Natural killer cell treated with Interleukin-12 subunit alpha and Interleukin-12 subunit beta and Interleukin-15 and Interleukin-18, amount 100 ng/mL, for 72 hours (primary cell): Measurements from ENCODE around the gene ZIC1. TPM values are rescaled to one million over a fixed set of nuclear protein-coding genes. Genes with fewer than 3 reads are reported as not detected.

Experiments used
- ATAC-seq, 2 donors: fragments of 150-1000 bp; cut with Tn5 transposase in 1 of 2; sonication (Bioruptor Pico), chemical (Tn5 transposase) in 1 of 2; 2 replicates each; pipeline ENCODE4 v1.10.0; 2021
- DNase-seq: peaks from one replicate; pipeline ENCODE4 v3.0.0; 2022; ENCODE audit warnings: low spot score
- H3K27ac Mint-ChIP-seq, 2 donors: 1 replicate in 1 of 2; 2 replicates in 1 of 2; pipeline ENCODE4 v1.8.0; 2022; ENCODE audit warnings: mixed read lengths in 2 of 2, mild to moderate bottlenecking in 1 of 2, moderate library complexity in 1 of 2
- H3K27me3 Mint-ChIP-seq, 2 donors: 1 replicate in 1 of 2; 2 replicates in 1 of 2; pipeline ENCODE4 v1.8.0; 2022; ENCODE audit warnings: mixed read lengths in 2 of 2
- H3K36me3 Mint-ChIP-seq: one replicate; pipeline ENCODE4 v1.8.0; 2022; ENCODE audit warnings: mixed read lengths
- H3K4me1 Mint-ChIP-seq, 2 donors: 1 replicate in 1 of 2; 2 replicates in 1 of 2; pipeline ENCODE4 v1.8.0; 2022; ENCODE audit warnings: low read depth in 2 of 2, mixed read lengths in 2 of 2, mild to moderate bottlenecking in 1 of 2
- H3K4me3 Mint-ChIP-seq: one replicate; pipeline ENCODE4 v1.8.0; 2022; ENCODE audit warnings: mixed read lengths
- H3K9me3 Mint-ChIP-seq: 2 replicates; pipeline ENCODE4 v1.8.0; 2022; ENCODE audit warnings: mixed read lengths
- total RNA-seq, 2 donors: library from RNA; stranded (reverse); gene quantifications; one replicate each; pipeline ENCODE4 v1.2.3, GENCODE V29; 2022

ZIC1 gene
- total RNA-seq, 2 donors from 2014 or later, result not detected

- no peak overlapping the region for H3K4me3 Mint-ChIP-seq
- no peak overlapping the region for H3K27ac Mint-ChIP-seq
- no peak for DNase-seq
- ATAC-seq, result no peak
- peaks cover 34 to 37% of the 10 kb centered on the region in 2 donors for H3K27me3 Mint-ChIP-seq
- H3K36me3 Mint-ChIP-seq, result peaks cover 10% of the 10 kb centered on the region
- H3K4me1 Mint-ChIP-seq, result peaks cover 0 to 2% of the 10 kb centered on the region in 2 donors
- H3K9me3 Mint-ChIP-seq, result peaks cover 3% of the 10 kb centered on the region
These were observed 13.7 kb downstream of the ZIC1 start for GRCh38 chr3:147422601-147423536.

- Mint-ChIP-seq H3K27me3 (peaks cover 31 to 33% of the 10 kb centered on the region in 2 donors), H3K4me3 (no peak overlapping the region), H3K27ac (no peak overlapping the region), H3K4me1 (peaks cover 0 to 2% of the 10 kb centered on the region in 2 donors), H3K9me3 (peaks cover 3% of the 10 kb centered on the region), H3K36me3 (peaks cover 7% of the 10 kb centered on the region)
- DNase-seq (no peak), ATAC-seq (no peak)
These were observed 14.3 kb downstream of the ZIC1 start for GRCh38 chr3:147423537-147423797.

GRCh38 chr3:147423798-147424580 lies 14.8 kb downstream of the ZIC1 start:
- Mint-ChIP-seq H3K4me1 (peaks cover 0 to 2% of the 10 kb centered on the region in 2 donors), H3K4me3 (no peak overlapping the region), H3K9me3 (peaks cover 3% of the 10 kb centered on the region), H3K27ac (no peak overlapping the region), H3K27me3 (peaks cover 27 to 31% of the 10 kb centered on the region in 2 donors), H3K36me3 (peaks cover 4% of the 10 kb centered on the region)
- no peak for ATAC-seq
- DNase-seq, result no peak

- Mint-ChIP-seq H3K4me3 (no peak overlapping the region), H3K27me3 (peaks cover 23 to 27% of the 10 kb centered on the region in 2 donors), H3K27ac (no peak overlapping the region), H3K4me1 (peaks cover 0 to under 1% of the 10 kb centered on the region in 2 donors), H3K9me3 (peaks cover 3% of the 10 kb centered on the region), H3K36me3 (peaks cover 4% of the 10 kb centered on the region)
- no peak for ATAC-seq
- DNase-seq, result no peak
These were observed 15.6 kb downstream of the ZIC1 start for GRCh38 chr3:147424581-147425387.

- no peak for DNase-seq
- Mint-ChIP-seq H3K27ac (no peak overlapping the region), H3K9me3 (peaks cover 3% of the 10 kb centered on the region)
These were observed 16.3 kb downstream of the ZIC1 start for GRCh38 chr3:147425388-147425850.

GRCh38 chr3:147426931-147427330 lies 17.8 kb downstream of the ZIC1 start:
- no peak overlapping the region for H3K27ac Mint-ChIP-seq
- no peak overlapping the region for H3K4me3 Mint-ChIP-seq
- peaks cover 16 to 18% of the 10 kb centered on the region in 2 donors for H3K27me3 Mint-ChIP-seq
- H3K4me1 Mint-ChIP-seq, result no peaks in the 10 kb centered on the region
- H3K36me3 Mint-ChIP-seq, result peaks cover 4% of the 10 kb centered on the region
- H3K9me3 Mint-ChIP-seq, result peaks cover 3% of the 10 kb centered on the region
- DNase-seq (no peak), ATAC-seq (no peak)

More at GRCh38 chr3:147425388-147425850, 16.3 kb downstream of the ZIC1 start:
- no peak overlapping the region for H3K4me3 Mint-ChIP-seq
- no peak for ATAC-seq
- no peaks in the 10 kb centered on the region for H3K4me1 Mint-ChIP-seq
- peaks cover 4% of the 10 kb centered on the region for H3K36me3 Mint-ChIP-seq
- H3K27me3 Mint-ChIP-seq, result peaks cover 17 to 22% of the 10 kb centered on the region in 2 donors

GRCh38 chr3:147427746-147428145 lies 18.6 kb downstream of the ZIC1 start:
- peaks cover 3% of the 10 kb centered on the region for H3K9me3 Mint-ChIP-seq
- no peak overlapping the region for H3K27ac Mint-ChIP-seq
- H3K4me3 Mint-ChIP-seq, result no peak overlapping the region
- H3K27me3 Mint-ChIP-seq, result peaks cover 8 to 10% of the 10 kb centered on the region in 2 donors
- no peaks in the 10 kb centered on the region for H3K4me1 Mint-ChIP-seq
- no peak for DNase-seq
- H3K36me3 Mint-ChIP-seq, result peaks cover 4% of the 10 kb centered on the region
- ATAC-seq, result no peak

GRCh38 chr3:147428326-147428725 lies 19.2 kb downstream of the ZIC1 start:
- Mint-ChIP-seq H3K27ac (no peak overlapping the region), H3K4me1 (no peaks in the 10 kb centered on the region), H3K4me3 (no peak overlapping the region), H3K36me3 (peaks cover 4% of the 10 kb centered on the region), H3K27me3 (peaks cover 6 to 8% of the 10 kb centered on the region in 2 donors), H3K9me3 (peaks cover 6% of the 10 kb centered on the region)
- no peak for DNase-seq
- ATAC-seq, result no peak

GRCh38 chr3:147428754-147429153 lies 19.6 kb downstream of the ZIC1 start:
- Mint-ChIP-seq H3K36me3 (peaks cover under 1% of the 10 kb centered on the region), H3K9me3 (peaks cover 7% of the 10 kb centered on the region), H3K27ac (no peak overlapping the region), H3K4me3 (no peak overlapping the region), H3K4me1 (no peaks in the 10 kb centered on the region), H3K27me3 (peaks cover 2 to 3% of the 10 kb centered on the region in 2 donors)
- ATAC-seq, result no peak
- DNase-seq, result no peak

- no peaks in the 10 kb centered on the region for H3K36me3 Mint-ChIP-seq
- no peak overlapping the region for H3K4me3 Mint-ChIP-seq
- no peaks in the 10 kb centered on the region for H3K4me1 Mint-ChIP-seq
- DNase-seq (no peak), ATAC-seq (no peak)
- peaks cover 6% of the 10 kb centered on the region for H3K9me3 Mint-ChIP-seq
- no peak overlapping the region for H3K27ac Mint-ChIP-seq
- no peaks in the 10 kb centered on the region for H3K27me3 Mint-ChIP-seq
These were observed 22.6 kb downstream of the ZIC1 start for GRCh38 chr3:147431751-147432150.

- Mint-ChIP-seq H3K4me3 (no peak overlapping the region), H3K9me3 (peaks cover 6% of the 10 kb centered on the region), H3K27me3 (no peaks in the 10 kb centered on the region), H3K36me3 (no peaks in the 10 kb centered on the region), H3K4me1 (no peaks in the 10 kb centered on the region), H3K27ac (no peak overlapping the region)
- no peak for DNase-seq
- ATAC-seq, result no peak
These were observed 38.1 kb downstream of the ZIC1 start for GRCh38 chr3:147447224-147447623.

GRCh38 chr3:147449669-147450068 lies 40.5 kb downstream of the ZIC1 start:
- no peaks in the 10 kb centered on the region for H3K36me3 Mint-ChIP-seq
- H3K27me3 Mint-ChIP-seq, result no peaks in the 10 kb centered on the region
- no peak for ATAC-seq
- no peaks in the 10 kb centered on the region for H3K4me1 Mint-ChIP-seq
- peaks cover 8% of the 10 kb centered on the region for H3K9me3 Mint-ChIP-seq
- no peak for DNase-seq
- H3K4me3 Mint-ChIP-seq, result no peak overlapping the region
- no peak overlapping the region for H3K27ac Mint-ChIP-seq

GRCh38 chr3:147458995-147459704 lies 50.0 kb downstream of the ZIC1 start:
- Mint-ChIP-seq H3K27me3 (no peaks in the 10 kb centered on the region), H3K9me3 (peaks cover 12% of the 10 kb centered on the region), H3K4me3 (no peak overlapping the region), H3K36me3 (no peaks in the 10 kb centered on the region), H3K27ac (no peak overlapping the region), H3K4me1 (no peaks in the 10 kb centered on the region)
- ATAC-seq (no peak), DNase-seq (no peak)
